ENCODE results near the gene FBXO30.

The FBXO30 gene

DNA sequence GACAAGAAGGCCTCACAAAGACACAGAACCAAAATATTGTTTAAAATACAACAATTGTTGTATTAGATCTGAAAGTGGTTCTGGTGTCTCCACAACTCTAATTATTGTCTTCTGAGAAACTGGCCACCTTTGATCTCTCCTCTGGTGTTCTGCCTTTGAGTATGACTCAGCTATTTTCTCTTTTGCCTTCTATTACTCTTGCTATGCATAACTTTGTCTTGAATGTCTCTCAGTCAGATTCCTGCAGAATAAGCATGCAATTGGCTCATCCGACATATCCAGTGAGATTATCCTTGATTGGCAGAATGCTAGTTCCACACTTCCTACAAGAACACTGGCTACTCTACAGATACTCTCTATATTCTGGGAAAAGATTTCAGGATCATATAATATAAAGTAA lies 65.0 kb downstream of the FBXO30 start:
- peak; percentile 61 for DNase-seq (ENCODE audit: low spot score)

GRCh38 chr6:145745861-145746260 lies 68.7 kb downstream of the FBXO30 start:
- no peak for DNase-seq (ENCODE audit: low spot score)

GRCh38 chr6:145744619-145745018 lies 70.0 kb downstream of the FBXO30 start:
- DNase-seq (ENCODE audit: low spot score) = no peak
